ENCODE measurements around the gene MFAP1. TPM values are rescaled to one million over a fixed set of nuclear protein-coding genes. Genes with fewer than 3 reads are reported as not detected.

Gene MFAP1
- total and polyA plus RNA-seq, 12 donors, result 13.0 to 23.4 (median 20.7) TPM

GRCh38 chr15:43795997-43796396, 28.5 kb downstream of the MFAP1 start:
- Histone ChIP-seq H3K9me3 (no peaks in the 10 kb centered on the region), H3K27me3 (no peaks in the 10 kb centered on the region), H3K36me3 (peaks cover 0 to 68% (median 19%) of the 10 kb centered on the region in 9 donors), H3K4me3 (no peak overlapping the region), H3K4me1 (peaks cover 20 to 80% (median 57%) of the 10 kb centered on the region in 9 donors), H3K27ac (peak overlapping the region in 2 of 10 donors; percentile 14 to 34)
- intact Hi-C loops (cut with DNase I), result no loop called here
- DNase-seq, result no peak
- no peak for TF ChIP-seq CTCF (IDR thresholded peaks at IDR 0.05)
- ATAC-seq, result no peak

DNA sequence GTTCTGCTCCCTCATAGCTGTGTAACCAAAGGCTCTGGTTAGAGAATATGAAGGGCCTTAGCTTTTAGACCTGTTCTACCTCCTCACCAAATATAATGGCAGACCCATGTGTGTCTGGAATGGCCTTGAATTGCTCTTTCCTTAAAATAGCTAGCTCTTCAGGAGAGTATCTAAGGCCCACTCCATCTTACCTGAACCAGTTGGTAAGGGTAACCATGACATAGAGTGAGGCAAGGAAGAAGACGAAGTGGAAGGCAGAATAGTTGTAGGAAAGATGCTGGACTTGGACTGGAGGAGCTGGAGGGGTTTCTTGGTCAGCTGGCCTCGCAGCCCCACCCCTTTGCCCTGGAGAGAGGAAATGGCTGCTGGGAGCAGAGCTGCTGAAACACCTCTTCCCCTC, 29.3 kb downstream of the MFAP1 start:
- H3K36me3 ChIP-seq, result peaks cover 0 to 68% (median 19%) of the 10 kb centered on the region in 9 donors
- WGBS, 2 donors, result 91 to 92% methylated on average over 2 of the region's 2 CpGs
- DNase-seq (no peak), ATAC-seq (no peak)
- no peaks in the 10 kb centered on the region for H3K9me3 ChIP-seq
- H3K4me3 ChIP-seq, result peak overlapping the region in 1 of 10 donors; percentile 87
- TF ChIP-seq CTCF (IDR thresholded peaks at IDR 0.05), result no peak
- peaks cover 20 to 76% (median 56%) of the 10 kb centered on the region in 9 donors for H3K4me1 ChIP-seq
- intact Hi-C loops (cut with DNase I), result no loop called here
- H3K27ac ChIP-seq, result peak overlapping the region in 5 of 10 donors; percentile 14 to 100 (median 99)
- H3K27me3 ChIP-seq, result no peaks in the 10 kb centered on the region

DNA sequence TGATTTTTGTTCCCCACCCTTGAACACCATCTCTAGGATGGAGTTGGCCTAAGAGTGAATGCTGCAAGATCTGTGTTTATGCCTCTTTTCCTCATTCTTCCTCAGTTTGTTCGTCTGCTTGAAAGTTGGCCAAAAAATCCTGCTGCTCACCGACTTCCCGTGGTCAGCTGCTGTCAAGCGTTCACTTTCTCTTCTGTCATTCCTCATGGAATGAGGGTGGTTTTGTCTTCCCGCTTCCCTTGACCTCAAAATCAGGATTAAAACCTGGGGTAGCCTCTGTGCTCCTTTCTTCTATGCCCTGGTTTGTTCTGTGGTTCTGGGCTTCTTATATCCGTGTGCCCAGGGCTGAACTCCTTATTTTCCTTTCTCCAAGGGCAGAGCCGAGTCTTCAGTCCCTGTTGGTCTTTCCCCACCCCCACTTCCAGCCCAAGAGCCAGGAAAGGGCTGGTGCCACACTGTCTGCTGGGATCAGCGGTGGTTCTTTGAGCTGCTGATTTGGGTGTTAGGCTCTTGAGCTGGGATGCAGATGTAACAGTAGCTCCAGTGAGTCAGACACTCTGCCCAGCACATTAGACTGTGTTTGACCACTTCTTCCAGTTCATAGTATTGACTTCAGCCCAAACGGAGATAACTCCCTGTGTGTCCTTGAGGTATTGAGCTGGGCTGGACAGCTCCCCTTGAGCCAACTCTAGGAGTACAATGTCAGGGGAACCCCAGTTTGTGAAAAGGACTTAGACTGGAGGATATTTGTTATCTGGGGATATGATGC, 30.0 kb downstream of the MFAP1 start:
- H3K27ac ChIP-seq, result peak overlapping the region in 8 of 10 donors; percentile 14 to 100 (median 98)
- DNase-seq, result no peak
- H3K9me3 ChIP-seq, result no peaks in the 10 kb centered on the region
- H3K27me3 ChIP-seq, result no peaks in the 10 kb centered on the region
- H3K4me3 ChIP-seq, result peak overlapping the region in 7 of 10 donors; percentile 0 to 100 (median 89)
- H3K4me1 ChIP-seq, result peaks cover 20 to 69% (median 49%) of the 10 kb centered on the region in 9 donors
- 65 to 66% methylated on average over 9 of the region's 9 CpGs for WGBS, 2 donors
- intact Hi-C loops (cut with DNase I), result loop anchor here in 1 of 10 donors (5.0 kb wide), 1 partner anchor 302 kb away; the partner anchor contains the start of gene TP53BP1
- TF ChIP-seq CTCF (IDR thresholded peaks at IDR 0.05), result no peak
- peaks cover 0 to 62% (median 19%) of the 10 kb centered on the region in 9 donors for H3K36me3 ChIP-seq
- ATAC-seq, result no peak

GRCh38 chr15:43793647-43794046, 30.8 kb downstream of the MFAP1 start:
- H3K36me3 ChIP-seq, result peaks cover 0 to 54% (median 15%) of the 10 kb centered on the region in 9 donors
- intact Hi-C loops (cut with DNase I), result loop anchor here in 1 of 10 donors (5.0 kb wide), 1 partner anchor 301 kb away; the partner anchor contains the start of gene TP53BP1
- peak overlapping the region; percentile 70 to 100 (median 90) for H3K4me3 ChIP-seq
- TF ChIP-seq CTCF (IDR thresholded peaks at IDR 0.05), result no peak
- no peaks in the 10 kb centered on the region for H3K9me3 ChIP-seq
- ATAC-seq, result no peak
- peak overlapping the region in 9 of 10 donors; percentile 95 to 100 (median 98) for H3K27ac ChIP-seq
- peaks cover 20 to 62% (median 46%) of the 10 kb centered on the region in 9 donors for H3K4me1 ChIP-seq
- no peaks in the 10 kb centered on the region for H3K27me3 ChIP-seq
- 75 to 77% methylated on average over 10 of the region's 10 CpGs for WGBS, 2 donors
- no peak for DNase-seq

Measured in heart right ventricle (tissue), 16 donors.